UCSD-AML1 (cell line): Measurements from ENCODE around the gene COL5A1.

Experiments
- DNase-seq: peaks from one replicate; lab custom pipeline; 2025; ENCODE audit not compliant: unreplicated experiment; lab: John Stamatoyannopoulos, UW

Gene COL5A1

DNA sequence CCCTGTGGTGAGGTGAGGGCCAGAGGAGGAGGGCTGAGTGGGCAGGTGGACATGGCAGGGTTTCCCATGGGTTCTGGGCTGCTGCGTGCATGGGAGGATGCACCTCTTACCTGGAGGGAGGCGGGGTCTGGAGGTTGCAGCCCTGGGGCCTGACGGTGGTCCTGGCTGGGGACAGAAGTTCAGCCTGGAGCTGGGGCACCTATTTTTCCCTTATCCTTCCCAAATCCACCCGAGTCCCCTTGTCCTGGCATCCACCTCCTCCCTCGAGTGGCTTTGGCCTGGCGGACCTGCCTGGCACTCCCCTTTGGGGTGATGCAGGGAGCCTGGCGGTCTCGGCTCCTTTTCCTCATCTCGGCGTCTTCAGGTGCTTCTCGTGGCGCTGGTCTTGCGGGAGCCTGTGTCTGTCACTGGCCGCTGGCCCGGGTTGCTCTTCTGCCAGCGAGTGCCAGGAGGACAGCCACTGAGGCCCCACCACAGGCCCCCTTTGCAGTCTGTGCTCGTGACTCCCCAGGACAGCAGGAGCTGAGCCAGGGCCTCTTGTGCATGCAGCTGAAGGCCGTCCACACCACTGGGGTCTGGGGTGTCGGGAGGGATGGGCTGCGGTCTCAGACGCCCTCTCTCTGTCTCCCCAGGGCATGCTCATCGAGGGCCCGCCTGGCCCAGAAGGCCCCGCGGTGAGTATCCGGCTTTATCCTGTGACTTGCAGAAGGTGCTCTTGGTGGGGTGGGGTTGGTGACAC, 96.4 kb downstream of the COL5A1 start:
- no peak for DNase-seq

DNA sequence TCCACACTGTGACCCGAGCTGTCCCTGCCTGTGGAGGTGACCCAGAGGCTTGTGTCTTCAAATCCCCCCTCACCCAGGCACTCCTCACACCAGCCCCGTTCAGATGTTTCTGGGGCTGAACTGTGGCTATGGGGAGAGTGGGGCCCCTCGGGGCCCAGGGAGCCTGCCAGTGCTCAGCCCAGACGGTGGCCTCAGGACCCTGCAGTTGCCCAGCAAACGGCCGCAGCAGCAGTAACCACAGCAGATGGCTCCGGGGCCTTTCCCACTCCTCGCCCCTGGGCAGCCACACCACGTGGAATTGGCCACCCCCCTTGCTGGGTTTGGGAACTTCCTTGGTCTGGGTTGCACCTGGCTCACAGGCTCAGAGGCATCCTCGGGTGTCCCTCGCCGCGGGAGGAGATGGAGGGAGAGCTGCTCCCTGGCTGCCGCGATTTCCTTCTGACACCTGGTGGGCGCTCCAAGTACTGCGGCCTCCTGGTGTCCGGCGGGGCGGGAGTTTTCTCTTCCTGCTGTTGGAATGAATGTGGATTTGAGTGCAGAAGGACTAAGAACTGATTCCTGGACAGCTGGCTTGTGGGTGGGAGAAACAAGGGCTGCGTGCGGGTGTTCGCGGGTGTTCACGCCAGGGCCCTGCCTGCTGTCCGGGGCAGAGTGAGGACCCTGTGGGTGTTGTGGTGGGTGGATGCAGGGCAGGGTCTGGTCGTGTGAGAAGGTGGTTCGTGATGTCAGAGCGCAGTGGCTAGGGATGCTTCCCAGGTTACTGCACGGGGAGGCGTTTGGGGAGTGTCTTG, 97.5 kb downstream of the COL5A1 start:
- peak; percentile 66 for DNase-seq

DNA sequence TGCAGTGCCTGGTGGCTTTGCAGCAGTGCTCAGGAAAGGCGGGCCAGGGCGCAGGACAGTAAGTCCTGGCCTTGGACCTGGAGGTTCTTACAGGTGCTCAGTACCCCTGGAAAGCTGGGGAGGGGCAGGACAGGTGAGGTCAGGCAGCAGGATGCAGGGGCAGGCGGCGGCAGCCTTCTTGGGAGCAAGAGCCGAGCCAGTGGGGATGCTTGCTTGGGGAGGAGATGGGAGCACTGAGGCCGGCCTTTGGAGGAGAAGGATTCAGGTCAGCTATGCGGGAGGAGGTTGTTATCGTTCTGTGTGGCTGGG, 98.0 kb downstream of the COL5A1 start:
- no peak for DNase-seq

GRCh38 chr9:134740071-134740470, 98.5 kb downstream of the COL5A1 start:
- DNase-seq, result no peak

GRCh38 chr9:134741846-134742245, 100.2 kb downstream of the COL5A1 start:
- no peak for DNase-seq

DNA sequence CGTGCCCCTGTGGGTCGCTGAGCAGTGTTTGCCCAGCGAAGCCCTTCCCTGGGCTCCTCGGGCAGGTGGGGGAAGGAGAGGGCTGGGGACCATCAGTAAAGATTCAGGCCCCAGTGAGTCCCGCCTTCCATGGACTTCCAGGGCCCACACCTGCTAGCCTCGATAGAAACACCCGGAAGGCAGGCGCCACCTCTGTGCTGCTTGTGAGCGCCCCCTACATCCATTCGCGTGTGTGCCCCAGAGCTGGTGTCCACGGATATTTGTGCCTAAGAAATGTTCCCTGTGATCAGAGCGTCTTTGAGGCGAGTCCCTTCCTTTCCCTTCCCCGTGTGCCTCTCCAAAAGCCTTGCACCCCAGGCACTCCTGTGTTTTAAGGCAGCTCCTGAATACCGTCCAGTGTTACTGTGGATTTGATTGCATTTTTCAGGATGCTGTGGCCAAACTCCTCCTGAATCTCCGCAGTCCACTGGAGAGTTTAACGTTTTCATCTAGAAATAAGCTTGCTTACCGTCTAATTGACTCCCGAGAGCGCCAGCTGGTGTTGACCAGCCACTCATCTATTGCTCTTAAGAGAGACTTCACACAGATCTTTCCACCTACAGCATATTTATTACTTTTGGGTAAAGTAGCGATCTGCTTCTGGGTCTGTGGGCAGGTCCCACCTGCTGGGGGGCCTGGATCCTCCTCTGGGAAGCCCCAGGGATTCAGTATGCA, 101.4 kb downstream of the COL5A1 start:
- no peak for DNase-seq

DNA sequence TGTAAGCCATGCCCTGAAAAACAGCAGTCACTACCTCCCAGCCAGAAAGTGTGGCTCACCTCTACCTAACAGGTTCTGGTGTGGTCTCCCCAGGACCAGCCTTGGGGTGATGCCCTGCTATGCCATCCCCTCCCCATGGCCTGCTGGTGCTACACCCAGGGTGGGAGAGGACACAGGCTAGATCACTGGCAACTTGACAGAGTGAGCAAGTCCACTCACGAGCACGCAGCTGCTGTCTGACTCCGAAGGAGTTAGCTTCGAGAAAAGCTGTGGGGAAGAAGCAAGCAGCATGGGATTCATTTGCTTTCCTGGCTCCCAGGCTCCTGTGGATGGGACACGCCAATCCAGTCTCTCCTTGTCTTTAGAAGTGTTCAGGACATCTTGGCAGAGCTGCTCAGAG, 102.2 kb downstream of the COL5A1 start:
- no peak for DNase-seq

GRCh38 chr9:134744385-134745295, 103.0 kb downstream of the COL5A1 start:
- no peak for DNase-seq

GRCh38 chr9:134747951-134748489, 106.4 kb downstream of the COL5A1 start:
- no peak for DNase-seq

- no peak for DNase-seq
Measured at GRCh38 chr9:134748591-134748990, 107.0 kb downstream of the COL5A1 start.

GRCh38 chr9:134750450-134751155, 109.0 kb downstream of the COL5A1 start:
- DNase-seq, result no peak

DNA sequence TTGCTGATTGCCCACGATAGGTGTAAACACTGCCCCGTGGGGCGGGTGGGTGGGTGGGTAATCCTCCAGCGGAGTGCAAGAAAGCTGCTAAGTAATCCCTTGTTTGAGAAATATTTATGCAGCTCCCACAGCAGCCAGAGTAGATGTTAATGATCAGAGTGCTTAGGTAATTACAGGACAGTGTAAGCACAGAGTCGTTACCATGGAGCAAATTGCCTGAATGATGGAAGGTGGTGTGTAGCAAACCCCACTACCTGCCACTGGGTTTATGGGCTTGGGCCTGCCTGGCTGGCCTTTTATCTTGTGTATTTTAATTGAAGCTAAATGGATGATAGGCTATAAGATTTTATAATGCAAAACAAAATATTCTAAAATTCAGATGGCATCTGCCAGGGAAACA, 110.0 kb downstream of the COL5A1 start:
- no peak for DNase-seq

- no peak for DNase-seq
Measured at GRCh38 chr9:134752471-134753168, 111.0 kb downstream of the COL5A1 start.

DNA sequence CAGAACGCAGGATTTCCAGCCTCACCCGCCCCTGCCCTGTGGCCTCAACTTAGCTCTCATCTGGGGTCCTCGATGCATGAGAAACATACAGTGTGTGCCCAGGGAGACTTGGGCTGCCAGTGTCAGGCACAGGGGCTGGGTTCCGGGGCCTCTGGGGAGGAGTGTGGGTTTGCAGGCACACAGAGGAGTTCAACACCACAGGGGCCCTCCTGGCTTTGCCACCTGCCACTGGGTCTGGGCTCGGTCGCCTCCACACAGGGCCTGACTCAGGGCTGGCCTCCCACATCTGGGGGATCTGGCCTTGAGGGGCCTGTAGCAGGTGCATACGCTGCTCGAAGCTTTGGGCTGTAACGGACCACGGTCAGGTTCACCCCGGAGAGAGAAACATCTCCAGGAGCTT, 111.6 kb downstream of the COL5A1 start:
- no peak for DNase-seq

- DNase-seq, result no peak
Measured at GRCh38 chr9:134755221-134755907, 113.8 kb downstream of the COL5A1 start.

DNA sequence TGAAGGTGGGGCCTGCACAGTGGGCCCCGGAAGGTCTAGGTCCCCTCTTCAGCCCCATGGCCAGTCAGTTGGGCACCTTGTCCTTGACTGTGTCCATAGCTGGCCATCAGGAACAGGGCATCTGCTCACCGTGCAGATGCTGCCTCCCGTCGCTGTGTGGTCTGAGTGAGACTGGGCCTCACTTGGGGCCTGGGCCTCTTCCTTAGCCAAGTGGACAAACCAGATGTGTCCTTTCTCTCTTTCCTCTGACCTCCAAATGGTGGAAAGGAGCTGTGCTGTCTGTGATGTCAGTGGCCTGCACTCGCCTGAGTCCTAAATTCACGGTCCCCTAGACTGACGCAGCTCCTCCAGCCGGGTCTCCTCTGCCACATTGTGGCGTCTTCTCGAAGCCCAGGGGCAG, 114.5 kb downstream of the COL5A1 start:
- no peak for DNase-seq

DNA sequence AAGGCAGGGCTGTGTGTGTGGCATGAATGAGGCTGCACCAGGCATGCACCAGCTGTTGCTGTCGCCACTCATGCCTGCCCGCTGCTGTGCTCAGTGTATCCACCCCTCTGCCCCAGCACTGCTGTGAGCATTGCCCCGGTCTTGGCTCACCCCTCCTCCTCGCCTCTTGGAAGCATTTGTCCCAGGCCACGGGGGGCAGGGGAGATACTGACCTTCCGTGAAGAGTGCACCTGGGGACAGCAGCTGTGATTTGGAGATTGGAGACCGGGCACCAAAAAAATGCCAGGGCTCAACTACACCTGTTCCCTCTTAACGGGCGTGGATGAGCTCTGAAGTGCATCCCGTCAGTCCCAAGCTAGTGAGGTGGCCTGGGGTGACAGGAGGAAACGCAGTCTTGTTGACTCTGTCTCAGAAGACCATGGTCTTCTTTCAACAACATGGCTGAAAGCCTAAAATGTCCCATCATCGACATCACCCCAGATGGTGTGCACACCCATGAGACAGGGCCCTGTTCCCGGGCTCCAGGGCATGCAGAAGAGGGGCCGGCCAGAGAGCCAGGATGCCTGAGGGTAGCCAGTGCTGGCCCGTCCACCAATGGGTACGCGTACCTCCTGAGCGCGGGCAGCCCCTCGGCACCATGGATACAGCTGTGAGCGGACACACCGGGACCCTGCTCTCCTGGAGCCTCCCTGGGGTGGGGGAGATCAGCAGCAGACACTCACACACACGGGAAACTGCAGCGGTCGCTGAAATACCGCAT, 115.8 kb downstream of the COL5A1 start:
- DNase-seq, result no peak

DNA sequence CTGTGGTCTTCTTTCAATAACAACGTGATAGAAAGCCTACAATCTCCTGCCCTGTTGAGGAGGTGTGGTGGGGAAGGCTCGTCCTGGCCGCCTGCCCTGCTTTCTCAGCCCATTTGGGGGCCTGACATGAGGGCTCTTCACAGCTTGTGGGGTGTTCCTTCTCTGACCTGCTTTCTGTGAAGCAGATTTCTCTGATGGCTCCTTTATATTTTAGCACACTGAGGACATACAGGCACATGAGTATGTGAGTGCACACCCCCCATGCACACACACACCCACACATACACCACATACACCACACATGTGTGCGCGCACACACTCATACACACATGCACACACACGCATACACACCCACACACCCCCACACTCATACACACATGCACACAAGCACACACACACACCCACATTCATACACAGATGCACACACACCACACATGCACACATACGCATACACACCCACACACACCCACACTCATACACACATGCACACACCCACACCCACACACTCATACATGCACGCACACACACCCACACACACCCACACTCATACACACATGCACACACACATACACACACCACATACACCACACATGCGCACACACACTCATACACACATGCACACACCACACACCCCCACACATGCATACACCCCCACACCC, 117.5 kb downstream of the COL5A1 start:
- no peak for DNase-seq
